ENCODE data around the gene PPM1E.
"Not testable (repeated sequence)": the region's sequence is repeated elsewhere in the genome, so short reads cannot be mapped to it uniquely, and the experiment has no call there.

PPM1E gene

GRCh38 chr17:58850106-58850505 is 94.5 kb downstream of the PPM1E start:
- not testable (repeated sequence) for DNase-seq

DNA sequence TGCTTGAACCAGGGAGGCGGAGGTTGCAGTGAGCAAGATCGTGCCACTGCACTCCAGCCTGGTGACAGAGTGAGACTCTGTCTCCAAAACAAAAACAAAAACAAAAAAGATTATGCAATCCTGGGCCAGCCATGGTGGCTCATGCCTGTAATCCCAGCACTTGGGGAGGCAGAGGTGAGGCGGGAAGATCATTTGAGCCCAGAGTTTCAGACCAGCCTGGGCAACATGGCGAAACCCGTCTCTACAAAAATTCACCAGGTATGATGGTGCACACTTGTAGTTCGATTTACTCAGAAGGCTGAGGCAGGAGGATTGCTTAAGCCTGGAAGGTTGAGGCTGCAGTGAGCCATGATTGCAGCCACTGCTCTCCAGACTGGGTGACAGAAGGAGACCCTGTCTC is 109.6 kb downstream of the PPM1E start:
- no peak for DNase-seq

DNA sequence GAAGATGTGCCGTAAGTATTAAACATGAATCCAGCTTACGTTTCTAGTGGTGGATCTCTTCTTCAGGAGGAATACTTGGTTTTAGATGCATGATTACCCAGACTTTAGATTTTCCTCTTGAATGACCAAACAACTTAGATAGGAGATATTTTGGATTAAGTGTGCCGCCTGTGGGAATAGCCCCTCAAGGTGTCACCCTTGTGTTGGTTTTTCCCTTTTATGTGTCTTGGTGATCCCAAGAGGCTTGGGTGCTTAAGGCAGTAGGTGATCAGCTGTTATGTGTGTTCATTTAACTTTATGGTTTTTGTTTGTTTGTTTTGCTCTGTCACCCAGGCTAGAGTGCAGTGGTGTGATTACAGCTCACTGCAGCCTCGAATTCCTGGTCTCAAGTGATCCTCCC is 115.1 kb downstream of the PPM1E start:
- DNase-seq: peak; percentile 8

- no peak for DNase-seq
These were observed 118.3 kb downstream of the PPM1E start for GRCh38 chr17:58873926-58874325.

GRCh38 chr17:58875261-58875660 is 119.6 kb downstream of the PPM1E start:
- DNase-seq: no peak

DNA sequence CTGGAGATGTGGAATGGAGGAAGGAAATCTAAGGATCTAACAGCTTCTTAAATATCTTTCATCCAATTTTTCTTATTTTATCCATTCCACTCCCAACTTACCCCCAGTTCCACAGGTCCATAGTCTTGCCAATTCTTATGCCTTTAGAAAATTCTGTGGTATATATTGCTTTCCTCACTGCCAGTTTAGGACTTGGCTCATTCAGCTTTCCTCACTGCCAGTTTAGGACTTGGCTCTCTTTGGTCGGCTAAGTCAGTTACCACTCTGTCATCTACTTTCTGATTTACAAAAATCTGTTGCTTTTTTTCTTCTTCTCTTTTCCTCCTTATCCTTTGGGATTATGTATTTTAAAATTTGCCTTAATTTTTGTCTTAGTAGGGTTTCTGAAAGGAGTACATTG is 128.5 kb downstream of the PPM1E start:
- no peak for DNase-seq

DNA sequence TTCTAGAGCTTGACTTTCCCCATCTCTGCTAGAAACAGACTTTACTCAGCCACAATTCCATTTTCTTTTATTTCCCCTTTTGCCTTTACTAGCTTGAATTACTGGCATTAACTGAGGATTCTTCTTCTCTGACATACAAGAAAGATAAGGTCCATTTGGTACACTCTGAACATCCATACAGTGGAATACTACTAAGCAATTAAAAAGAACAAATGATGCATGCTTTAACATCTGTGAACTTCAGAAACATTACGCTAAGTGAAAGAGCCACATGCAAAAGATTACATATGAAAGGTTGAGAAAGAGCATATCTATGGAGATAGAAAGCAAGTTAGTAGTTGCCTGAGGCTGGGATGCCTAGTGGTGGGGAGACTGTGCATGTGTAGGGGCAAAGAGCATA is 130.9 kb downstream of the PPM1E start:
- no peak for DNase-seq

DNA sequence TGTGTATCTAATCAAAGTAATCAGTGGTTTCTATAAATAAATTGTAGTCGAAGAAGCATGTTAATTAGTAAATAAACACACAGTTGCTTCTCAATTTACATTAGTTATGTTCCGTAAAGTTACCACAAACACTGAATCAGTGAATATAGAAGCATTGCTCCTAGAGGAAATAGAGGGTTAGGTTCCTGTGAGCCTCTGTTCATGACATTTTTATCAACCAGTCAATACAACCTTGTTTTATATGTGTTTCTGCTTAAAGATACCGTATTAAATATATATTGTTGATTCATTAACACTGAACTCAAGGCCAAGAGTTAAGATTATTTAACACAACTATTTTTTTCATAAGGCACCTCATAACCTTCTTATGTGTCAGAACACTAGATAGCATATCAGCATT is 134.3 kb downstream of the PPM1E start:
- DNase-seq: no peak

GRCh38 chr17:58899191-58899590 is 143.5 kb downstream of the PPM1E start:
- DNase-seq: no peak

DNA sequence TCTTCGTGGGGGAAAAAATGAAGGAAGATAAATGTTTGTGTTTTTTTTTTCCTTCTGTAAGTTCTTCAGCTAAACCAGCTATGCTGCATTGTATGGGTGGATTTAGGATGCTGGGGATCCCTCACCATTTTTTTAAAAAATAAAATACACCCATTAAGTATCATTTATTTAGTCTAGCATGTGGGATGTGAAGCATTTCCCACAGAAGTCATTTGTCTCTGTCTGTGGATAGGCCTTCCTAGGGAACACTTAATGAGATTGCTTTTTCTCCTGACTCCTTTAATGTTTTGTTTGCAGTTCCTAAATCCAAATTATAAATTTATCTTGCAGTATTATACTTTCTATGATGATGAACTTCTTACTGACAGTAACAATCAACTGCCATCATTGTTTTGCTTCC is 146.7 kb downstream of the PPM1E start:
- no peak for DNase-seq

- peak; percentile 16 for DNase-seq
These were observed 156.2 kb downstream of the PPM1E start for GRCh38 chr17:58911741-58912343.

DNA sequence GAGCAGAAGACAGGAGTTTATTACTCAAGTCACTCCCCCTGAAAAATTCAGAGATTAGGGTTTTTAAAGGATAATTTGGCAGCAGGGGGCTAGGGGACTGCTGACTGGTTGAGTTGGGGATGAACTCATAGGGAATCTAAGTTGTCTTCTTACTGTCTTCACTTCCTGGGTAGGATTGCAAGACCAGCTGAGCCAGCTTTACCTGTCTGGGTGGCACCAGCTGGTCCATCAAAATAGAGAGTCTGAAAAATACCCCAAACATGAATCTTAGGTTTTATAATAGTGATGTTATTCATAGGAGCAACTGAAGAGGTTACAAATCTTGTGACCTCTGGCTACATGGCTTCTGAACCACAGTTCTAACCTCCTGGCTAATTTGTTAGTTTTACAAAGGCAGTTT is 157.9 kb downstream of the PPM1E start:
- no peak for DNase-seq

- no peak for DNase-seq
These were observed 158.5 kb downstream of the PPM1E start for GRCh38 chr17:58913971-58914769.

DNA sequence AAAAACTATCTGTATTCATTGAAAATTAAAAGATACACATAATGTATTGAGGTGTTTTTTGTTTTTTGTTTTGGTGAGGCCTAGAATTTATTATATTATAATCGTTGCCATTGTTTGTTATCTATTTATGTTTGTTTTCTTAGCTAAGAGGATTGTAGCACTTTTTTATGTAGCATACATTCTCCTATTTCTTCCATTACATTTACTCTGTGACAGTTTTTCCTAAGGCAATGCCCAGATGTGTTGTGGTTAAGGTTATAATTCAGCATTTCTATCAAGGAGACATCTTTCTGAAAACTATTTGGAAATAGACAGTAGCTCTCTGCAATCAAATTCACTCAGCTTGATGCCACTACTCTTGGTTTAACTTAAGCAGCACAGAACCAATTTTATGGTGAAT is 161.6 kb downstream of the PPM1E start:
- DNase-seq: no peak

DNA sequence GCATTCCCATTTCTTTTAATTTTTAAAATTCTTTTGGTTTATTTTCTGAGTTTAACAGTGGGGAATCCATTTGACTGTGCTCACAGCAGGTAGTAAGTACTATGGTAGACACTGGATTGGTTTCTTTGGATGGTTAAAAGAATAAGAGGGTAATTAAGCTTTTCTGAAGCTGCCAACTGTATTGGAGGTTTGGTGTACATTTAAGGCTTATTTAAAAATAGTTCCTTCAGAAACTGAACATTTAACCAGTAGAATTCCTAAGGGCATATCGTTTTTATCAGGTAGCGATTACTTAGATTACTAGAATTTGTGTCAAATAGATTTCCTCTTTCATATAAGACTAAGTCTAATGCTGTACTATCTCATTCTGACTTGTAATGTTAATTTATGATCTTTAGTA is 162.4 kb downstream of the PPM1E start:
- DNase-seq: no peak

GRCh38 chr17:58918884-58919283 is 163.2 kb downstream of the PPM1E start:
- no peak for DNase-seq

DNA sequence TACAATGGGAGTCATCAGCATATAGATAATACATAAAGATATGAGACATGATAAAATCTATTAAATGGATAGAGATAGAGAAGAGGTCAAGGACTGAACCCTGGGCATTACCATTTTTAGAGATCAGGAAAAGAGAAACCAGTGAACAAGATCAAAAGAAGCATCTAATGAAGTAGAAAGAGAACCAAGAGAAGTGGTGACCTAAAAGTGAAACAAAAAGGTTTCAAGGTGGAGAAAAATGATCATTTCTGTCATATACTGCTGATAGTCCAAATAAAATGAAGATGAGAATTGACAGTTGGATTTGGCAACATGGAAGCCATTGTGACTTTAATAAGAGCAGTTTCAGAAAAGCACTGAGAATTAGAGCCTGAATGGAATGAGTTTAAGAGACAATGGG is 165.1 kb downstream of the PPM1E start:
- no peak for DNase-seq

GRCh38 chr17:58932956-58933355 is 177.3 kb downstream of the PPM1E start:
- DNase-seq: no peak

DNA sequence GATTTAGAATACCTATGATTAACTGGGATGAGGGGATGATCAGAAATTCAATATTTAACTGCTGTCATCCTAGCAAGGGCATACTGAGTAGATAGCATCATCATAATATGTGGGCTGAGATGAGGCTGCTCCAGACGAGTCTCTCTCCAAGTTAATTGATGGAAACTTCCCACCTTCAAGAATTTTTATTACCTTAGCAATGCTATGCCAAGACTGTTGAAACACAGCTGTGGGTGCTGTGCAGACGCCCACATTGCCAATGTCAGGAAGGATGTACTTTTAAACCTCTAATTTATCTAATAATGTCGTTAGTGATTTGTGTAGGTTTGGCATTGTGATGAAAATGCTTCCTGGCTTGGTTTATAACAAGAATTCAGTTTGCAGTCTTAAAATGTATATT is 180.6 kb downstream of the PPM1E start:
- no peak for DNase-seq

DNA sequence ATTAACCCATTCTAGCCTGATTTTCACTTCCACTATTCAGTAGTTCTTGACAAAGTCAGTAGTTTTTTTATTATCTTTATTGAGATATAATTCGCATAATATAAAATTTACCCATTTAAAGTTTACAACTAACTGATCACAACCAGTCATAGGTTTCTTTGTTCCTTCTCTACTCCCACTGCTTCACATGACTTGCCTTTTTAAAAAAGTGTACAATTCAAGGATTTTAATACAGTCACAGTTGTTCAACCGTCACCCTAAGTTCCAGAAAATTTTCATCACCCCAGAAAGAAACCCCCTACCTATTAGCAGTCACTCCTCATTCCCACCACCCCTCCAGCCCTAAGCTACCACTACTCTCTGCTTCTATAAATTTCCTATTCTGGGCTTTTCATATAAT is 188.5 kb downstream of the PPM1E start:
- DNase-seq: no peak

DNA sequence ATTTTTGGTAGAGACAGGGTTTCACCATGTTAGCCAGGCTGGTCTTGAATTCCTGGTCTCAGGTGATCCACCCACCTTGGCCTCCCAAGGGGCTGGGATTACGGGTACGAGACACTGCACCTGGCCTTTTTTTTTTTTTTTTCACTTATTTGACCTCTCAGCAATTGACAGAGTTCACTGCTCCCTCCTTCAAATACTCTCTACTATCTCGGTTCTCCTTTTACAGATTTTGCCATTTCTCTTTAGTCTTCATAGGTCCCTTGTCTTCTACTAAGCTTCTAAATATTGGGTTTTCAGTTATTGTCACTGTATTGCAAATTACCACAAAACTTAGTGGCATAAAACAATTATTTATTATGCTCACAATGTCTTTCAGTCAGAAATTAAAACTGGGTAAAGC is 191.8 kb downstream of the PPM1E start:
- DNase-seq: no peak

DNA sequence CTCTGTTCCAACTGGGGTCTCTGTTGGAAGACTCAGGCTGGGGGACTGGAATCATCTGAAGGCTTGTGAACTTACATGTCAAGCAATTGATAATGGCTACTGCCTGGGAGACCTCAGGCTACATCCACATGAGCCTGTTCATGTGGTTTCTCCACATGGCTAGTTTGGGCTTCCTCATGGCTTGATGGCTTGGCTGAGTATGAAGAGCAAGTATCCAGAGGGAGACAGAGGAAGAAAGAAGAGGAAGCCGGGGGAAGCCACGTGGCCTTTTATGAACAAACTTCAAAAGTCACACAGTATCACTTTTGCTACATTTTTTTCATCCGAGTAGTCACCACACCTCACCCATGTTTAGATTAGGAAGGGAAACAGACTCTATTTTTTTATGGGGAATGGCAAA is 192.2 kb downstream of the PPM1E start:
- no peak for DNase-seq

GRCh38 chr17:58954358-58954757 is 198.7 kb downstream of the PPM1E start:
- not testable (repeated sequence) for DNase-seq

DNA sequence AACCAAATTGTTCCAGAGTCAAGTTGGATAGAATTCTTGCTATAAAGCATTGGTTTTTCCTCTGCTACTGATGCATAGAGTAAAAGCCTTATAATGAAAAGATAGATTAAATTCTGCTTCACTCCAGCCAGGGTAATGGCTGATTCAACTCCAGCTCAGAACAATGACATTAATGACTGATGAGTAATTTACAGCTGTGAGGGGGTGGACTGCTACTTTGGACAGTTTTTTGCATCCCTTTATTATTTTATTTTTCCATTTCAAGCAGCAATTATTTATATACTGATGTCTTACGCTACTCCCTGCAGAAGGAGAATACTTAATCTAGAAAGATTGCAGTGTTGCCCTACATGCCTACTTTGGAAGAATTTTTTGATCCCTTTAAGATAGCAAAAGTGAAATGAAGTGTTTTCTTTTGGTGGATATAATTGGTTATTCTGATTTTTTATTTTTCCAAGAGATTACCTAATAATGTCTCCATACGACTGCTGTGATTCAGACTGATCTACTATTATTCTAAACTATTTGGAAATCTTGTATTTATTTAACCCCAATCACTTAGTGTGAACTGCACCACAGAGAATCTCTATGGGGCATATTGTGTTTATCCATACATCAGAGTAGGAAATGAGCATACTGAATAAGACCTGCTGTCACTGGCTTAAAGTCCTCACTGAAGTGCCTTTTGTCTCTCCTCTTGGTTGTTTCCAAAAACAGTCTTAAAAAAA is 201.5 kb downstream of the PPM1E start:
- DNase-seq: no peak

All from OCI-M1 (cell line).